GM18519 (cell line): ENCODE measurements around the gene SUB1.
"Not testable (repeated sequence)": the region's sequence is repeated elsewhere in the genome, so short reads cannot be mapped to it uniquely, and the experiment has no call there.

Experiments used
- ATAC-seq: cut with Tn5 transposase; IDR thresholded peaks from one replicate; pipeline ENCODE4 v1.9.1; 2021; ENCODE audit warnings: mild to moderate bottlenecking, moderate library complexity; ENCODE audit not compliant: unreplicated experiment, low FRiP score

SUB1 gene

DNA sequence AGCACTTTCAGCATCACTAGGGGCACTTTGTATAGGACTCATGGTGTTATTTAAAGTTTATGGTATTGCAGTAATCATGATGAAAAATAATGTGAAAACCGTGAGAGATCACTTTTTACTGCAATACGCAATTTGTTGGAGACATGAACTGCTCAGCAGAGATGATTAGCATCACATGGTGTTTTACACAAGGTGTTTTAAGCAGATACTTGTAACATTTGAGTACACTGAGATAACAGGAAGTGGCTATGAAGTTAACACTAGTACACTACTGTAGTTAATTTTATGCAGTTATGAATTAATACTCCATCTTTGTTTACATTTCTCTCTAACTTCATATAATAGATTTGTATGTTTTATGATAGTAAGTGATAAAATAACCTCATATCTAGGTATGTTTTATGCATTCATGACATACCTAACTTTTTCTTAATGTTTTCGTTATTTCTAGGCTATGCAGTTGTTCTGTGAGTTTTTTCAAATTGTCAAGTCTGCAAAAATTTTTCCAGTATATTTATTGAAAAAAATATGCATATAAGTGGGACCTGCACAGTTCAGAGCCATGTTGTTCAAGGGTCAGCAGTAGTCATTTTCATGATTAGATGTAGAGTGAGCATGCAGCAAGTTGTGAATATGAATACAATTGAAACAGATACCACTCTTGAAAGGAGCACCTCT is 13.0 kb downstream of the SUB1 start:
- no peak for ATAC-seq

DNA sequence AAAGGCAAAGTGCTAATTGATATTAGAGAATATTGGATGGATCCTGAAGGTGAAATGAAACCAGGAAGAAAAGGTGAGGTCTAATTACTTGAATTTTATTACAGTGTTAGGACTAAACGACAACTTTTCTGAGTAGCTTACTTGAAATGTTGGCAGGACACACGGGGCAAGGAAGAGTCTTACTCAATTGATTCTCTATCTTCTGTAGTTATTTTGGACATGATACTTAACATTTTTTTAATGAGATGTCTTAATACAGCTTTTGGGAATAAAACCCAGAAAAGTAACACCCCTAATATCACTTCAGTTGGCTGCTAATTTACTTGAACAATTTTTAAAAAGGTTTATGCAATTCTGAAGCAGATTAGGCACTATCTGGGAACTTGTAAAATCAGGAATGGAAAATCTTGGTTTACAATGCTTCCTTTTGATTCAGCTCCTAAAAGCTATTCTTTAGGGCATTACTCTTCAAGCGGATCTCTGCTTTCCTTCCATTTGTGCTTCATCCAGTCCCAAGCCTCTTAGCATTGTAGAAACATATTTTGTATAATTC is 13.7 kb downstream of the SUB1 start:
- no peak for ATAC-seq

DNA sequence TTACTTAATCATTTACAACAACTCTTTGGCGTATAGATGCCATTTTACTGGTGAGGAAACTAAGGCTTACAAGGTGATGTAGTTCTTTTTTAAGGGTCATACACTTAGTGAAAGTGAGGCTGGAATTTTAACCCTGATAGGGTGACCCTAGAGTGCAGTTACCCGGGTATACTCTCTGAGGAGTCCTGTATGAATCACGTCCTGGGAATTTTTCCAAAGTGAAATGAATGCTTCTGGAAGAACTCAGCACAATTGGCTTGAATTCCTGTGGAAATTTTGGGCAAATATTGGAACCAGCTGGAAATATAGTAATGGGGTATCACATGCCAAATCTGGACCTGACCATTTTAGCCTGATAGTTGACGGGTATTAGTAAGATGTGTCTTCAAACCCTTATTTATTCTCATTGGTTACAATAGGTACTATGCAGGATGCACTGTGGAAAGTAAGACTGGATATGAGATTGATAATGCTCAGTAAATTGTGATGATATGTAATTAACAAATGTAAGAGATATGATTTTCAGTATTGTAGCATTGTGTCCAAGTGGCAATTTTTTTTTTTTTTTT is 14.8 kb downstream of the SUB1 start:
- ATAC-seq = no peak

DNA sequence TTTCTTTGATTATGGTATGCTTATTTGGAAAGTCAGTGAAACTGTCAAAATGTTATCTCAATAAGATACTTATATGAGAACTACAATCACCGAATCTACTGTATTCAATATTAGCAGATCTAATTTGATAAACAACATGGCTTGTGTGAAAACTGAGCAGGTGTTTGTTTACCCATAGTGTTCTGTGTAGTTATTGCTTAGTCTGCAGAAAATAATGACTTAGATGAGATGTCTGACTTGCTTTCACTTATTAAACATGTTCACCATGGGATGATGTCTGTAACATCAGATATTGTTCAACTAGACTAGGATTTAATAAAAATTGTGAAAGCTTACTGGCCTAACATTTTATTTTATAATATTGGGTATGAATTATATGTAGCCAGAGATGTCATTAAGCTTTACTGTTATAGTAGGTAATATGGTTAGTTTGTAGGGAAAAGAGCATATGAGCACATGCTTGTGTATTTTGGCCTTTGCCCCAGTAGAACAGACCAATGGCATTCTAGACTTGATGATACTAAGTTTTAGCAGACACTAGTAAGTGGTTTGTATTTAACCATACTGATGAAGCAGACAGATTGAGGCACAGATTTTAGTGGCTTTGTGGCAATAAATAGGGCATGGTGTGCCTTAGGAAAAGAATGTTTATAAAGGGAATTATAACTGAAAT is 16.4 kb downstream of the SUB1 start:
- no peak for ATAC-seq

DNA sequence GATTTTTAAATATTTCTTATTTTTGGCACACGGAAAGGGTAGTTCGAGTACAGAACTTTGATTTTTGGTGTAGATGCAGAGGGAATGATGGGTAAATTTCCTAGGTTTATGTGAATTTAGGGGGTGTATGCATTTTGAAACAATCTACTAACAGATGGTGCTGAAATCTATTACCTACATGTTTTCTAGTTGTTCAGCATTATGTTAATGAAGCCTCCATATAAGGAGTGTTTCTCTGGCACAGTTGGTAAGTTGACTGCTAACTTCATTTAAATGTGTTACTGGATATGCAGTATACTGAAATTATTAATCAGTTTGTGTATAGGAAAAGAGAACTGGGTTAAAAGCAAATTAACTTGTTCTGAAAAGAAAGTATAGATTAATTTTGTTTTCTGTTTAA is 17.5 kb downstream of the SUB1 start:
- no peak for ATAC-seq

DNA sequence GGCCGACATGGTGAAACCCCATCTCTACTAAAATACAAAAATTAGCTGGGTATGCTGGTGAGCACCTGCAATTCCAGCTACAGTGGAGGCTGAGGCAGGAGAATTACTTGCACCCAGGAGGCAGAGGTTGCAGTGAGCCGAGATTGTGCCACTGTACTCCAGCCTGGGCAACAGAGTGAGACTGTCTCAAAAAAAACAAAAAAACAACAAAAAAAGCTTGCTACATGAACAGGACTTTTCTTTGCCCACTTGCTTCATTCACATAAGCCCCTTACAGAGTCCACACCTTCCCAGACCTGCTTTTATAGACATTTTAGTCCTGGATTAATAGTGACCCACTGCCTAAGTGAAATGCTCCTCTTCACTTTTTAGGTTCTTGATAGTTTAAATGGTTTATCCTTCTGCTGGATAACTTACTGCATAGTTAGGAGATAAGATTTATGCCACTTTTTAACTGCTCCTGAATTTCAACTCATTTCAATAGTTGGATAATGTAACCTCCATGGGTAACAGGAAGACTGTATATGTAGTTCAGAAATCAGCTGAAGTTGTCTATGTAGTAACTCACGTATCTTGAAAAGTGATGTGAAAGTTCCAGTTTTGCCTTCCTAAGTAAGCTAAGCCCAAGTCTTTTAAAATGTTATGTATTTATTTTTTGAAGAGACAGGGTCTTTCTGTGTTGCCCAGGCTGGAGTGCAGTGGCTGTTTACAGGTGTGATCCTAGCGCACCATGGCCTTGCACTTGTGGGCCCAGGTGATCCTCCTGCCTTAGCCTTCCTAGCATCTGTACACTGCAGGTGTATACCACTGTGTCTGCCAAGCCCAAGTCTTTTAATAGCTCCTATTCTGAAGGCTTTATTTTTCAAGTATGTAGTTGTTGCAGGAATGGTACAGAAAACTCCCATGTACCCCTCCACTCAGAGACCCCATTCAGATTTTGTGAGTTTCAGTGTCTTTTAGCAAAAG is 19.7 kb downstream of the SUB1 start:
- no peak for ATAC-seq

DNA sequence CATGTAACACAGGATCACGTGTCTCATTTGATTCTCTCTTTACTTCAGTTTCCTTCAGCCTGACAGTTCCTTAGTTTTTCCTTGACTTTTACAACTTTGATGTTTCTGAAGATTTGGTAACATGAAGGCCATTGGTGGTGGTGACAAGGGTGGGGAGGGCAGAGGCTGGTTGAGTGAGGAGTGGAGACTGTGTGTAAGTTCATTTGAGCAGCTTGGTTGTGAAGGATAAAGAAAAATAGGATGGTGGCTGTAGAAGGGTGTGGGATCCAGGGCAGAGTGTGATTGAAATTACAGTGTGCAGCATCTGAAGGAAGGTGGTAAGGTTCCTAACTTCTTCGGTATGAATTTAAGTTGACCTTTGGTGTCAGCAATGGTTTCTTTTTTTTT is 20.4 kb downstream of the SUB1 start:
- ATAC-seq = no peak

DNA sequence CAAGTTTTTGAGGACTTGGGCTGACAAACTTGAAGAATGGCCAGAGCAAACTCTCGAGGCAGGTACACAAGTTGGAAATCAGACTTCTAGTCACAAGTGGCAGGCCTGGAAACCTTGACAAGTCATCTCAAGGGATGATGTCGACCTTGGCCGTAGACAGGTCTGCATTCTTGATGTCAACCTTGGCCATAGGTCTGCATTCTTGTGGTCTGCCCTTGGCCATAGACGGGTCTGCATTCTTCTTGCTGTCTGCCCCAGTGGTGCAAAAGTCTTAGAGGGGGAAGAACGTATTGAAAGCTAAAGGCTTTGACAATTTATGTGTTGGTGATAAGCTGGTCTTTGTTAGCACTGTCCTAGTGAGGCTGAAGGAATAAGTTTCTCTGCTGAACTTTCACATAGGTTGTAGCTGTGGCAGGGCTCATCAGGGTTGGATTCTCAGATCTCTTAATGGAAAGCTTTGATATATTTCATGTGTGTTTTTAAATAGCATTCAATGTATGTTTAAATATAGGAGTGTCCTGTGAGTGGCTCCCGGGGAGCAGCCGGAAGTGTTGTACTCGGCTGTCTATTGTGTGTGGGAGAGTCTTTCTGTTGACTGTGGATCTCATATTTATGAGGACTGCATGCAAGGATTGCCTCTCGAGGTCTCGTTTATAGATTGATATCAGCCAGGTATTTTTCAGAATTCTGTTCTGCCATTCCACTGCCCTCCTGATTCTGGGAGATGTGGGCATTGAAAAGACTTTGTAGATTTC is 27.0 kb downstream of the SUB1 start:
- ATAC-seq = no peak

DNA sequence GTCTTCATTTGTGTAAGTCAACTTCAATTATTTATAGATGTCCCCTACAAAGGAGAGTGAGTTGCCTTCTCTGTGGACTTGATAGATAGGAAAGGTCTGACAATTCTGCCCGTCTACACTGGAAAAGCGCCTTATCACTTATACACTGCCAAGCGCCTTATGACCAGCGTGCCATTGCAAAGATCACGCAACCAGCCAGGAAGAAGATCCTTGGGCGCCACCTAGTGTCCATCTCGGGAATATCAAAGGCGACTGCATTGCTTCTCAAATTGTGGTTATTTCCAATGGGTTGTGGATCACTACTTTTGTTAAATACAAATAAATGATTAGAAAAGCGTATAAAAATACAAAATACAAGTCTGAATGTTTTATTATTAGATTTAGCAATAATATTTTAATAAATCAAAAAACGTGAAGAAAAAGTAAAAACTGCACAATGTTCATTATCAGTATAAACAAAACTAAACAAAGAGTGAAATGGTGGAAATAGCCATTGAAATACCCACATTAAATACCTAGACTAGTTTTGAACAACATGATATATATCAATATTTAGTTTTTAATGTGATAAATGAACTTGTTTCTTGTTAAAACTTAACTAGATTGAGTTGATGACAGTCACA is 27.8 kb downstream of the SUB1 start:
- ATAC-seq = peak; percentile 52

DNA sequence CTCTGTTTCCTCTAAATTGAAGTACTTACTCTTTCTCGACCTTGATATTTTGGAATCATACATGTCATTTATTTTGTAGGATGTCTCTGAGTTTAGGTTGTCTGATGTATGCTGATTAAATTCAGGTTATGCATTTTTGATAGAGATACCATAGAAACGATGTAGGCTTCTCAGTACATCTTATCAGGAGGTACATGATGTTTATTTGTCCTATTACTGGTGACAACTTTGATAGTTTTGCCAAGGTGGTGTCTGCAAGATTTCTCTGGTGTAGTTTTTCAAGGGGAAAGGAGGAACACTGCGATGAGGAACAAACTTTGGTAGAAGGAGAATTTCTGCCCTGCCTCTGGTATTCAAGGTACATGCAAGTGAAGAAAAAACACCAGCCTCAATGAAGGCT is 29.9 kb downstream of the SUB1 start:
- no peak for ATAC-seq

DNA sequence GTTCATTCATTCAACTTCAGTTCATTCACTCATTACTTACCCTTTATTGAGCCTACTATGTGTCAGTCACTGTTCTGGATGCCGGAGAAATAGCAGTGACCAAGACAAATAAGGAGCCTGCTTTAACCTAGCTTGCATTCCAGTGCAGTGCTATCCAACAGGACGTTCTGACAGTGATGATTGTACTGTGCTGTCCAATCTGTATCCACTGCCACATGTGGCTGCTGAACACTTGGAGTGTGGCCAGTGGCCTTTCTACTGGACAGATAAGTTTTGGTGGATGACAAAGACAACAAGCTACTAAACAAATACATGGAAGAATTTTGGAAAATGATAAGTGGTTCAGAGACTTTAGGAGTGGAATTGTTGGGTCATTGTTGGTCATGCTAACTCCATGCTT is 33.6 kb downstream of the SUB1 start:
- no peak for ATAC-seq

DNA sequence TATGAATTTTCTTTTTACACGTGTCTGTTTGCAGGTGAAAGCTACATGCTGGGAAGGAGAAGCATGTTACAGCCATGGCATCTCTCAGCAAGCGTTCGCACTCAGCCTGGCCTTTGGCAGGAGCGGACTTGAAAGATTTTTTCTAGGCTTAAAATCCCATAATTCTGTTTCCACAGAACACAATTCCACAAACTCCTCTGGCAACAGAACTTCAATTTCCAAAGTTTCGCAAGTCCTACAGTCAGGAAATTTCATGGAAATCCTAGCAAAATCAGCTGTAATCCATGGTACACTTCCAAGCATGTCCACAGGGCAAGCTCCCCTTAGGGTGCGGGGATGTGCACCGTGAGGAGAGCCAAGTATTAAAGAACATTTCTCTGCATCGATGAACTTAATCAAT is 35.9 kb downstream of the SUB1 start:
- no peak for ATAC-seq

DNA sequence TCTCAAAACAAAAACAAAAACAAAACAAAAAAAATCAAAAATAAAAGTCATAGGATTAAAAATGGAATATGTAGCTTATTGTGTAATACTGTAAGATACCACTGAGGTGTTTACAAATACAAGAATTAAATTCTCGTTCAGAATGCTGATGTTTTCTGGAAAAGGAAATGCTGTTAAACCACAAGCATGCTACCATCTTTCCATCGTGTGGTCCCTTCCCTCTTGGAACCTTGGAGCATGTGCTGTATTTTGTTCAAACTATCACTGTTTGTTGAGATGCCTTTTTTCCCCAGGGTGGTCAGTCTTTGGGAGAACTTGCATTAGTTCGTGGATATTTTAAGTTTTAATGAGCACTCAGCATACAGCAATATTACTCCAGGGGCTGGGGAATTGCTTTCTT is 39.7 kb downstream of the SUB1 start:
- ATAC-seq = no peak

DNA sequence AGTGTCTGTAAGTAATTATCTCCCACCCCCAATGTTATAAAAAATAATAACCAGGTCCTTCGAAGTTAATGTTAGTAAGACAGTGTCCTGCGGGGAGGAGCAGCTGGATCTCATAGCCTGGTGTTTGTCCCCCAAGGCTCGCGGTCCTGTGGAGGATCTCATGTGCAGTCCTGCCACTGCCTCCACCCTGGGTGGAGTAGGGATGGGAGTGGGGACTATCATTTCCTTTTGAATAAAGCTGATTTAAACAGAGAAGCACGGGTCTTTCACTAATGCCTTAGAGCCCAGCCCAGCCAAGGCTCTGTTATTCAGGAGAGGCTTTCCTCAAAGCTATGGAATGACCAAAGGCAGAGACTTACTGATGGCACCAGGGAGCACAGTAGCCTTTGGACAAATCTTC is 40.2 kb downstream of the SUB1 start:
- no peak for ATAC-seq

DNA sequence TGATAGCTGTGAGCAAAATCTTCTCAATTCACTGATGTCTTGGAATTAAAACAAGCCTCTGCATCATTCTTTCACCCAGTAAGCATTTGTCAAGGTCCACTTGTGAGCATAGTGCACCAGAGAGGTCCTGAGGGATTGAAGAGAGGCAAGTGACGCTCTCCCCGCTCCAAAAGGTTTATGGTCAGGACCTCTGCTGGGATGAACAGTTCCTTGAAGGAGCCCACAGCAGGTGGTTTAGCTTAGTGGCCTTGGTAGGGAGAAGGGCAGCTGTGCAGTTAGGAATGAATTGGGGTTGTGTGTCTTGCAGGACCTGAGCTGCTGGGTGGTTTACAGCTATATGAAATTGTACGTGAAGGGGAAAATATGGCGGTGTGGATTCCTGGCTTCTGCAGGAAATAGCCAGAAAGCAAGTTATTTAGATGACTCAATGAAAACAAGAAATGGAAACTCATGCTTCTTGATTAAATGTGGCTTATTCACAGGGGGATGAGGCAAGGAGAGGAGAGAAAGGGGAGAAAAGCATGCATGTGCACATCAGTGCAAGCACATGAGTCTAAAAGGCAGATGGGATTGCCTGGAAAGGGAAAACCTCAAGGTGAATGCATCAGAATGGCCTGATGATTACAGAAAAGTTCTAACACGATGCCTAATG is 42.0 kb downstream of the SUB1 start:
- ATAC-seq = no peak

DNA sequence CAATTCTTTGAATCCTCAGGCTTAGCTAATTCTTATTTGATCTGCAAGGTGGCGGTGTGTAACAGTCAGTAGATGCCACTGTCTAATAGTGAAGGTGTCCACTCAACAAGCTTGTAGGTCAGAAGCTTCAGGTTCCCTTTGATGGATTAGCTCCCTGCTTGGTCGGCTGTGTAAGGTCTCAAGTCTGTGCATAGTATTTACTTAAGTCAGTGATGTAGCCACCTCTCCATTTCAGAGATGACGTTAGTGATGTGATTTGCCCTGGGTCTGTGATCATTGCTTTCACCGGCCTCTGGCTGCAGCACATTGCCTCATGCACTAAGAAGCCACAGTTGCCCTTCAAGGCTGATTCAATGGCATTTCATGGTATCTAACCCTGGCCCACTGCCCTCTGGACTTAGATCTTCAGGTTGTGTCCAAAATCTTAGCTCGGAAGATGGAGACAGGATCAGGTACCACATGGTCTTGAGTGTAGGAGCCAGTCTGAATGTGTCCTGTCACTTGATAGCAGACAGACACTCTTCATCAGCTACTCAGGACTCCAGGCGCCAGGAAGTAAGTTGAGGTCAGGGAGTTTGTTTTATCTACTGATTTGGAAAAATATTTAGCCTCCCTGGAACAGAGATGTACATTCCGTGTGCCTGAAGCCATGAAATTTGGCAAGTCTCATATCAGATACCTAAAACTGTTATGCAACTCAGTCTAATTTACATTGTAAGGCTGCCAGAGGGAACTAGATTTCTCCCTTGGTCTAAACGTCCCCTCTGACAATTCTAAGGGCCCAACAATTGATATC is 42.9 kb downstream of the SUB1 start:
- no peak for ATAC-seq

DNA sequence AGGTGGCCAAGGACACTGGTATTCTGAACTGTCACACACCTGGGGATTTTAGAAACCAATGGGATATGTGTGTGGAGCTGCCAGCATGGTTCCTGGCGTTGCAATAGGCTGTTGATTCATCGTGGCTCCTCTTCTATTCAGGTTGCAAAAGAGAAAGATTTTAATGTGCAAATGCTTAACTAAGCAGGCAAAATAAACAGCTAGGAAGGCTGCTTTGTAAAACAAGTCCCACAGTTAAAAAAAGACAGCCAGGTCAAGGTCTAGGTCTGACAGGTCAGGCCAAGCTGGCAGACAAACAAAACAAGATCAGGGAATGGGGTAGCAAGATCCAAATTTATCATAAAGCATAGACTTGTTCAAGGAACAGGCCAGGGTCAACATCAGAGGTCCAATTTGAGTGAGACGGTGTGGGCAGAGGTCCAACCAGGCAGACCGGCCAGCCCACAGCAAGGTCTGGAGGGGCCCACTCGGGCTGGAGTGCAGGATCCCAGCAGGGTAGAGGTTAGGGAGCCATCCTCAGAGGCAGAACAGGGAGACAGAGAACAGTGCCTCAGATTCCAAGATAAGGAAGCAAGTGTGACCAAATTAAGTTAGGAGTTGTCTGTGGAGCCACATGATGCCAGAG is 45.6 kb downstream of the SUB1 start:
- ATAC-seq = no peak

DNA sequence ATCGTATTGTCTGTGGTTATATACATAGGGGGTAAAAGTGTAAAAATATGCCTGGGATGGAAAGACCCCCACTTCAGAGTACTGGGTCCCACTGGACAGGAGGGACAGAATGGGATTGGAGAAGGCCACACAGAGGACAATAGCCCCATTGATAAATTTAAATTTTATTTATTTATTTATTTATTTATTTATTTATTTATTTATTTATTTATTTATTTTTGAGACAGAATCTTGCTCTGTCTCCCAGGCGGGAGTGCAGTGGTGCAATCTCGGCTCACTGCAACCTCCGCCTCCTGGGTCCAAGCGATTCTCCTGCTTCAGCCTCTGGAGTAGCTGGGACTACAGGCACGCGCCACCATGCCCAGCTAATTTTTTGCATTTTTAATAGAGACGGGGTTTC is 47.7 kb downstream of the SUB1 start:
- ATAC-seq = not testable (repeated sequence)
